ENCODE data around the gene LGALS1.

GRCh38 chr22:37697538-37697835 is 22.1 kb downstream of the LGALS1 start:
- no peak for TF ChIP-seq CTCF (IDR thresholded peaks at IDR 0.05; ENCODE audit: poor library complexity)
- TF ChIP-seq EZH2 (IDR thresholded peaks at IDR 0.05; ENCODE audit: borderline replicate concordance), result no peak
- no peak for TF ChIP-seq EZH2phosphoT487 (IDR thresholded peaks at IDR 0.05; ENCODE audit: low read depth, severe bottlenecking, unreplicated experiment)

Measured in hepatocyte (in vitro differentiated cells).